Breast epithelium (tissue), 3 donors: ENCODE data around the gene PLEKHO2.

ENCODE experiments used
- CTCF ChIP-seq, 3 donors: fragments of 450-650 bp; IDR thresholded peaks; one replicate each; pipeline ENCODE4 v1.5.1; 2016 to 2017; ENCODE audit warnings: antibody characterized with exemption in 3 of 3, mild to moderate bottlenecking in 3 of 3, moderate library complexity in 3 of 3
- POLR2A ChIP-seq: fragments of 450-650 bp; IDR thresholded peaks from one replicate; pipeline ENCODE4 v1.6.1; 2016; ENCODE audit warnings: antibody characterized with exemption, mild to moderate bottlenecking, moderate library complexity
- POLR2AphosphoS5 ChIP-seq, 3 donors: sonication (generic); formaldehyde crosslinking; IDR thresholded peaks; one replicate each; pipeline ENCODE4 v1.6.1; 2017; ENCODE audit warnings: antibody characterized with exemption in 3 of 3

GRCh38 chr15:64808785-64809453, 32.8 kb upstream of the PLEKHO2 start:
- no peak for TF ChIP-seq CTCF (IDR thresholded peaks at IDR 0.05)
- no peak for TF ChIP-seq POLR2AphosphoS5 (IDR thresholded peaks at IDR 0.05)
- TF ChIP-seq POLR2A: no peak
